ENCODE measurements around the gene CRMP1.

DNA sequence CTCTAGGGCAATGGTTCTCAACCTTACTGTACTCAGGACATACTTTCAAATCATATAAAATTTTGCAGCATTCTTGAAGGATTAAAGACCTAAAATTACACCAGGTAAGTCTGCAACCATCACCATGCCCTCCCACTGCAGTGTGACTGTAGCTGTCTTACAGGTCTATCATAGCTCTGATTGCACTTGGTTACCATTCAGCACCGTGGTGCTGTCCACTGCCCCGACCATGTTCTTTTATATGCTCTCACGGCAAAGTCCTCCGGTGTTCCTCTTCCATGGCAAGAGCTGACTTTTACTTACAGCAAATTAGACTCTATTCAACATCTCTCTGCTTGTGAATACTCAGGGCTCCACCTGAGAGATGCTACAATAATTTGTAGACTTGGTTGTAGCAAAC lies 11.5 kb downstream of the CRMP1 start:
- TF ChIP-seq, protein P1, sequence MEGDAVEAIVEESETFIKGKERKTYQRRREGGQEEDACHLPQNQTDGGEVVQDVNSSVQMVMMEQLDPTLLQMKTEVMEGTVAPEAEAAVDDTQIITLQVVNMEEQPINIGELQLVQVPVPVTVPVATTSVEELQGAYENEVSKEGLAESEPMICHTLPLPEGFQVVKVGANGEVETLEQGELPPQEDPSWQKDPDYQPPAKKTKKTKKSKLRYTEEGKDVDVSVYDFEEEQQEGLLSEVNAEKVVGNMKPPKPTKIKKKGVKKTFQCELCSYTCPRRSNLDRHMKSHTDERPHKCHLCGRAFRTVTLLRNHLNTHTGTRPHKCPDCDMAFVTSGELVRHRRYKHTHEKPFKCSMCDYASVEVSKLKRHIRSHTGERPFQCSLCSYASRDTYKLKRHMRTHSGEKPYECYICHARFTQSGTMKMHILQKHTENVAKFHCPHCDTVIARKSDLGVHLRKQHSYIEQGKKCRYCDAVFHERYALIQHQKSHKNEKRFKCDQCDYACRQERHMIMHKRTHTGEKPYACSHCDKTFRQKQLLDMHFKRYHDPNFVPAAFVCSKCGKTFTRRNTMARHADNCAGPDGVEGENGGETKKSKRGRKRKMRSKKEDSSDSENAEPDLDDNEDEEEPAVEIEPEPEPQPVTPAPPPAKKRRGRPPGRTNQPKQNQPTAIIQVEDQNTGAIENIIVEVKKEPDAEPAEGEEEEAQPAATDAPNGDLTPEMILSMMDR (conservative IDR thresholded peaks at IDR 0.05; ENCODE audit: low read length) = no peak
- no peak for TF ChIP-seq EZH2phosphoT487 (IDR thresholded peaks at IDR 0.05; ENCODE audit: borderline replicate concordance)

All from Loucy (cell line).